ENCODE measurements around the gene TMEM235.
"Not testable (repeated sequence)": the region's sequence is repeated elsewhere in the genome, so short reads cannot be mapped to it uniquely, and the experiment has no call there.

The TMEM235 gene

DNA sequence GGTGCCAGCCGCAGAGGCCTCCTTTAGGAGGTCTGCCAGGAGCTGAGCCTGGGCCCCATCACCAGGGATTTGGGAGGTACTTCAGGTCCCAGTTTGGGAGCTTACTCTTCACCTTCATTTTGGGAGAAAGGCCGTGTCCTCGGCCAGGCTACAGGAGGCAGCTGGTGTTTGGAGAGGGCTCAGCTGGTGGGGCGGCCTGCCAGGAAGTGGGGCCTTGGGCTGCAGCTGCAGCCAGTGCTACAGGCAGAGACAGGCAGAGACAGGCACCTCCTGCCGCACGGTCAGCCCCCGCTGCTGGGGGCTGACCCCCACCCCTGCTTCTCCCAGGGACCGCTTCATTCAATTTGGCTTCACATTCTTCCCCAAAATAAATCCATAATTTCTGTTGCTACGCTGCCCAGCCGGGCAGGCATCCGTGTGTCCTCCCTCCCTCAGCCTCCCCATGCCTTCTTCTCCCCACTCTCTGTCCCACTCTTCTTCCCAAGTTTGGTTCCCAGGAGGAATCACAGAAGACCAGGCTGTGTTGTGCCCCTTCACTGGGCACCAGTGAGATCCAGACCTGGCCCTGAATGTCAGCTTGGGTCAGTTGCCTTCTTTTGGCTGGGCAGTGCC lies 6.1 kb downstream of the TMEM235 start:
- DNase-seq (ENCODE audit: low read depth in 2 of 3, low spot score in 1 of 3): no peak

DNA sequence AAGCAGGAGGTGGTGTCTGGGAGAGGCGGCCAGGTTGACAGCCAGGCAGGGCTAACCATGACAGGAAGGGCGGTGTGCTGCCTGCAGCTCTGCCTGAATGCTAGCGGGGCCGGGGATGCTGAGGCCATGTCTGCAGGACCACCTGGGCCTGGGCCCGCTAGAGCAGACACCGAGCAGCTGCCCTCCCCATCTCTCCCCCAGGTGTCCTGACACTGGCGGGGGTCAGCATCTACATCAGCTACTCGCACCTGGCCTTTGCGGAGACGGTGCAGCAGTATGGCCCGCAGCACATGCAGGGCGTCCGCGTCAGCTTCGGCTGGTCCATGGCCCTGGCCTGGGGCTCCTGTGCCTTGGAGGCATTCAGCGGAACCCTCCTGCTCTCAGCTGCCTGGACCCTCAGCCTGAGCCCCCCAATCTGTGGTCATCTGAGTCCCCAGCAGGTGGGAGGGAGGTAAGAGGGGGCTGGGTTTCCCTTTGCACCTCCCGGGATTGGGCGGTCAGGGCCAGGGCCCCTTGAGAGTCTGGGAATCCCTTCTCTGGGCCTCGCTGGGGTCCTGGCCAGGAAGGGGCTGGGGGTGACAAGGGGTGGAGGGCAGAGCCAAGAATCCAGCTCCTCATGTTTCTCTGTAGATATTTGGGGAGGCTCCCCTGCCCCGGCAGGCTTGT lies 7.5 kb downstream of the TMEM235 start:
- DNase-seq (ENCODE audit: low read depth in 2 of 3, low spot score in 1 of 3): no peak

DNA sequence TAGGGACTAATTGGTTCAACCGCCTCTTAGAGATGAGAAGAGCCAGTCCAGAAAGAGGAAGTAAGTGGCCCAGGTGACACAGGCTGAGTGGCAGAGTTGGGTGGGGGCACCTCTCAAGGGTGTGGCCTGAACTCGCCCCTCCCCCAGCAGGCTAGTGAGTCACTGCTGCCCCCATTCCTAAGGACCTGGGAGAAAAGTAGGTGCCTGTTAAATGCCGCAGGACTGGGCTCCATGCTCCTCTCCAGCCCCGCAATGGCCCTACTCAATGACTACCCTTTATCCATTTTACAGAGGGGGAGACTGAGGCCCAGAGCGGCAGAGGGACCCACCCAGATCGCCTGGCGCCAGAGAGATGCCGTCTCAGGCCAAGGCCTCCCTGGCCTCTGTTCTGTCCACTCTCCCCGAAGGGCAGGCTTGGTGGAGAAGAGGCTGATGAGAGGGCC lies 8.1 kb downstream of the TMEM235 start:
- DNase-seq (ENCODE audit: low read depth in 2 of 3, low spot score in 1 of 3): no peak

DNA sequence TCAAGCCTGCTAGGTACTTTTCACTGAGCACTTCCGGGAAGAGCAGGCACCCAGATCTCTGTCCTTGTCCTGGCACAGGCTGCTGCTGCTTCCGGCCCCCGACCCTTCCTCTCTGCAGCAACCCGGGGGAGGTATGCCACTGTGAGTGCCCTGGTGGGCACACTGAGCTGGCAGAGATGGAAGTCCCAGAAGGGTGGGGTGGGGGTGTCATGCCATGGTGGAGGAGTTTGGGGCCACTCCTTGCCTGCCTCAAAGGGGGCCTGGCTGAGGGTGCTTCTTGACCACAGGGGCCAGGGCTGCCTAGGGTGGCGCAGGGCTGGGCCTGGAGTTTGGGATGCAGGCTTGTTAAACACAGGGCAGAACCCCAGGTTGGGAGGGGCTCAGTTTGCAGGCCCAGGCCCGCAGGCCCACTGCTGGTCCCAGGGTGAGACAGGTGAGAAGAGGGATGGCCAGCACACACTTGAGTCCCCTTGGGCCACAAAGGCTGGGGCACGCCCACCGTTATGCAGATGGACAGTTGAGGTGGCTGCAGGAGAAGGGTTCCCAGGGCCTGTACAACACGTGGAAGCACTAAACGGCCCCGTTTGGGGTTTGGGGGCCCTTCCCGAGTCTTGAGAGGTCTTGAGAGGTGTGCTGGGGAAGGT lies 8.7 kb downstream of the TMEM235 start:
- no peak for DNase-seq (ENCODE audit: low read depth in 2 of 3, low spot score in 1 of 3)

DNA sequence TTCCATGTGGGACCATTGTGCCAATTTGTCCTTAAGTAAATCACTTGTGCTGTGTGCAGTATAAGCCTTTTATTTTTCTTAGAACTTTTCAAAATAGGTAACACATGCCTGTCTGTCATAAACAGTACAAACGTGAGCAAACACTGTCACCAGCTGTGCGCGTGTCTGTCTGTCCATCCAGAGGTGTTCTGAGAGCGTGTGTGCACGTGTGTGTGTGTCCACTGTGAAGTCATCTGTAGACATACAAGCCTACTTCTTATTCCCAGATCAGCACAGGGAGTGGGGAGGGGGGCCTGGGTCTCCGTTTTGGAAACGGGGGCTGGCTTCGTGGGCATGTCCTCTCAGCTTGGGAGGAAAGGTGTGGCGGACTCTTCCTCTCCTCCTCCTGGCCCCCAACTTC lies 9.4 kb downstream of the TMEM235 start:
- DNase-seq (ENCODE audit: low read depth in 2 of 3, low spot score in 1 of 3): no peak

DNA sequence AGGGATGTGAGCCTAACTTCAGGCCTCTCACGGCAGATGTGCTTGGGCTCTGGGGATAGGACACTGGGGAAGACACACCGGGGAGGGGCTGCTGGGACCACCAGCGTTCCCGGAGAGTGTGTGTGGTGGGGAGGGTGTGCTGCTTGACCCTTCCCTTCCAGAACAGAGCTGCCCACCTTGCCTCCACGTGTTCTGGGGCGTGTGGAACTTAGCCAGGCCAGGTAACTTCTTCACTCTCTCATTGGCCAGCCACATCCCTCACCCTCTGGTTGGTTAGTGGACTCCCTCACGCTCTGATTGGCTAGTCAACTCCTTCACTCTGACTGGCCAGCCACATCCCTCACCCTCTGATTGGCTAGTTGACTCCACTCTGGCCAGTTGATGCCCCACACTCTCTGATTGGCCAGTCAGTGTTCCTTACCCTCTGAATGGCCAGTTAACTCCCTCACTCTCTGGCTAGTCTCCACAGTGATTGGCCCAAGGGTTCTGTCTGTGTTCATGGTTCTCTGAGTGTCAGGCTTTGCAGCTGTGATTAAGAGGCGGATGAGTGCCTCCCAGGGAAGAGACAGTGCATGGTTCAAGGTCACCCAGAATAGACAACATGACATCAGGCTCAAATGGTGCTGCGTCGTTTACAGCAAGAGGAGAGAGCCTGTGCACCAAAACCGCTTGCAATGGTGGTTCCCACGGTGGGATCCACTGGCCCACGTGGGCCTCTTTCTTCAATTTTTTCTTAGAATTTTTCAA lies 10.0 kb downstream of the TMEM235 start:
- DNase-seq (ENCODE audit: low read depth in 2 of 3, low spot score in 1 of 3): no peak

DNA sequence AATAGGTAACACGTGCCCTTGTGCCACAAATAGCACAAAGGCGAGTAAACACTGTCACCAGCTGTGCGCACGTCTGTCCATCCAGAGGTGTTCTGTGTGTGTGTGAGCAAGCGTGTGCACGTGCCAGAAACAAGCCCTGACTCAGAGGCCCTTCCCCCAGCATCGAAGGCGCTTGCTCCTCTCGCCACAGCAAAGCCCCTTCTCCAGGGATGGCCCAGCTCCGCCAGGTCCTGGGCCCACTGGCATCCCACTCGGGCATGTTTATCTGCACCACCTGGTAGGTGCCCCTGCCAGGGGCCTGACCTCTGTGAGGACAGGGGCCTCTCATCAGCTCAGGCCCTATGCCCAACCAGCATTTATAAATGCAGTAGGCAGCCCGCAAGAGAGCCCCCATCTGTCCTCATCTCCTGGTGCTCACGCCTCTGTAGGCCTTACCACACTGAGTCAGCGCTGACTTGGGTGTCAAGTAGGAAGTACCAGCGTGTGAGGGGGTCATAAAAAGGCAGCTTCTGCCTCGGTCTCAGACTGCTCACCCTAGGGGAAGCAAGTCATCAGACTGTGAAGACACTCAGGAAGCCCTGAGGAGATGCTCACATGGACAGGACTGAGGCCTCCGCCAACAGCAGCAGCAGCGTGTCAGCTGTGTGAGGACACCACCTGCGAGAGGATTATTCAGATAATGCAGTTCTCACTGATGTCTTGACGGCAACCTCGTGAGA lies 10.8 kb downstream of the TMEM235 start:
- DNase-seq (ENCODE audit: low read depth in 2 of 3, low spot score in 1 of 3): no peak

DNA sequence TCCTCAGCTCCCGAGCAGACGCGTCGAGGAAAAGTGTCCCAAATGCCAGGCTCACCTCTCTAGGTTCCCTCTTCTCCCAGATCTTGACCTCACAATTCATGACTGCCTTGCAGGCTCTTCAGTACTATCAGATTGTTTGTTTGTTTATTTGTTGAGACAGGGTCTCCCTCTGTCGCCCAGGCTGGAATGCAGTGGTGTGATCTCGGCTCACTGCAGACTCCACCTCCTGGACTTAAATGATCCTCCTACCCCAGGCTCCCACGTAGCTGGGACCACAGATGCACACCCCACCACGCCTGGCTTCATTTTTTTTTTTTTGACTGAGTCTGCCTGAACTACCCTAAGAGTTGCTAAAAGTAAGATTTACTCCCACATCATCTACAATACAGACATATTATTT lies 15.9 kb downstream of the TMEM235 start:
- no peak for DNase-seq (ENCODE audit: low read depth in 2 of 3, low spot score in 1 of 3)

DNA sequence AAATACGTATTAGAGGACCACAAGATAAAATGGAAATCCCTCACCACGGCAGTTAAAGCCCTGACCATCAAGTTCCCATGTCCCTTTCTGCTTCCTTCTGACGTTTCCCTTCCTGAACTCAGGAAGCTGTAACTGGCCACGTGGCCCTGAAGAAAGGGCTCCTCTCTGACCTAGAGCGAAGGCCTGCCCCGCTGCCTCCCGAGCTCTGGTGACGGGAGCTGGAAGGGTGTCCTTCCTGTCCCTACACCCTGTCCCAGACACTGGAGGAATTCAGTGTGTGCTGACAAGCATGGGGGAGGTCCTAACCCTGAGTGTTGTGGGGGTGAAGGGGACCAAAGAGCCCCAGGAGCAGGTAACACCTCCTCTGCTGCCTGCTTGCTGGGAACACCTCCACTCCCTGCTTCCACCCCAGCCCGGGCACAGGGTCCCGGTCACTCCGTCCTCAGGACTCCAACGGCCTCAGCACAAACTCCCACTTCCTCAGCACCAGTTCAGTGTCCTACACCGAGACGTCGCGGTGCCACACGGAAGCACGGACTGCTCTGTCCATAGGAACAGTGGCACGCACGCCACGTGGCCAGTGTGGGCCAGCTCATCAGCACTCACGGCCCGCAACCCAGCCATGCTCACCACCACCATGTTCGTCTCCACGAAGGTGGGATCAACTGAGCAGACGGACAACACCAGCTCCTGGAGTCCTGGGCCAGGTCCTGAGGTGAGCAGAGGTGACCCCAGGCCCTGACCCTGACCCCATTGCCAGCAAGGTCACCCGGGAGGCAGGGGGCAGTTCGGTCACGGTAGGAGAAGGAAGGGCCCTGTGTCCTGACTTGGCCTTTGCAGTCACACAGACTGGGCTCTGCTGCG lies 16.9 kb downstream of the TMEM235 start:
- DNase-seq (ENCODE audit: low read depth in 2 of 3, low spot score in 1 of 3): no peak

DNA sequence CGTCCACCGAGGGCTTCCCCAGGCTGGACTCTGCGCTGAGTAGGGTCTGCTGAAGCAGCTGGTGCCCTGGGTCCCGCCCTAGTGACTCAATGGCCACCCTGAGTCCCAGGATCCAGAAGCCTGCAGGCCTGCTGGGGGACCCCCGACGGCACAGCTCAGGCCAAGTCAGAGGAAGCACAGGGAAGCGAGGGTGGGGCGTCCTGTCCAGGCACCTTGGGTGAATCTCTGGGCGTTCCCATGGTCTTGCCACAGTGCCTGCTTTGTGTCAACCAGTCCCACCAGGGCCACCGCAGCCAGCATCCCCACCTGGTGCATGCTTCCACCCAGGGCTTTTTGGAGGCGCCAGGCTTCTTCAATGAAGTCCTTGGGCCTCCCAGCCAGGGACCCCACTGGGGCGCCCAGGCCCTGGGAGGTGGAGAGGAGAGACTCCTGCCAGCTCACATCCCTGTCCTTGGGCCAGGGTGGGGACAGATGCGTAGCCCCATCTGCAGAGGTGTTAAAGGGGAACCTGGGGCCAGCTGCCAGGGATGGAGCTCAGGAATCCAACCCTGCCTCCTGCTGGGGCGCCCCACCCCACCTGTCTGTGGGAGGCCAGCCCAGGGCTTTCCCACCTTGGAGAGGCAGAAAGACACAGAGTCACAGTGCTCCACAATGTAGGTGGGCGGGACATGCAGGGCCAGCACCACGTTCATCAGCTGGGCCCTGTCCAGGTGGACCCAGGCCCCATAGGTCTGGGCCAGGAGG lies 17.8 kb downstream of the TMEM235 start:
- no peak for DNase-seq (ENCODE audit: low read depth in 2 of 3, low spot score in 1 of 3)

DNA sequence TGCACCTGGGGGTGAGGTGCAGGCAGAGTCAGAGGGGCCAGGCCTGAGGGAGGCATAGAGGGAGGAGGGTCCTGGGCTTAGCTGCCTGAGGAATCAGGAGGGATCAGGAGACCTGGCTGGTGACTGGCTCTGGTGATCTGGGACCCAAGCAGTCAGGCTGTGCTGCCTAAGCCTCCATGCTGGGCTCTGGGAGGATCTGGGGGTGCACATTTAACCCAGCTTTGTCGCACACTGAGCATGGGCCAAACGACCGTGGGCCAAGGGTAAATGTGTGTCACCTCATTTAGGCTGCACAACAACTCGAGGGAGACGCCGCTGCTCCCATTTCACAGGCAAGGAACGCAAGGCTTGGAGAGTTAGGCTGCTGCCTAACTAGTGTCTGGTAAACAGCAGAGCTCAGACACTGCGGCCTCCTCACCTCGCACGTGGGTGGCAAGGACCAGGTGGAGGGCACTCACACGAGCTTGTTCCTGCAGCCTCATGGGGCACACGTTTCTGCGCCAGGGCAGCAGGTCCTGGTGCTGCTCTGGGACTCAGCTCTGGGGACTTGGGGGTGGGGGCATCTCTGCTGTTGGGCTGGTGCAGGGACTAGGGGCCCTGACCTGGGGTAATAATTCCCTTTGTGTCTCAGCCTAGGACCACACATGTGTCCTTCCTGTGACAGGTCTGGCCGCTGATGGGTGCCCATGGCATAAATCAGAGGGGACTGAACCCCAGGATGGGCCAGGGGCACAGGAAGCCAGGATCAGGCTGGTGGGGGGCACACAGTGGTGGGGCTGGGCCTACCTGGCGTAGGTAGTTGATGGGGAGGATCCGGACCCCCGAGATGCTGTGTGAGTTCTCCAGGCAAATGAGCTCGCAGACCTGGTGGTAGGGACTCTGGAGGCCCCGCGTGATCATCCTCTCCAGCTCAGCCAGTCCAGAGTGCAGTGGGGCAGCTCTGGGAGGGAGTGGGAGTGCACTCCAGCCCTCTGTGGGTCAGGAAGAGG lies 18.7 kb downstream of the TMEM235 start:
- DNase-seq (ENCODE audit: low read depth in 2 of 3, low spot score in 1 of 3): no peak

DNA sequence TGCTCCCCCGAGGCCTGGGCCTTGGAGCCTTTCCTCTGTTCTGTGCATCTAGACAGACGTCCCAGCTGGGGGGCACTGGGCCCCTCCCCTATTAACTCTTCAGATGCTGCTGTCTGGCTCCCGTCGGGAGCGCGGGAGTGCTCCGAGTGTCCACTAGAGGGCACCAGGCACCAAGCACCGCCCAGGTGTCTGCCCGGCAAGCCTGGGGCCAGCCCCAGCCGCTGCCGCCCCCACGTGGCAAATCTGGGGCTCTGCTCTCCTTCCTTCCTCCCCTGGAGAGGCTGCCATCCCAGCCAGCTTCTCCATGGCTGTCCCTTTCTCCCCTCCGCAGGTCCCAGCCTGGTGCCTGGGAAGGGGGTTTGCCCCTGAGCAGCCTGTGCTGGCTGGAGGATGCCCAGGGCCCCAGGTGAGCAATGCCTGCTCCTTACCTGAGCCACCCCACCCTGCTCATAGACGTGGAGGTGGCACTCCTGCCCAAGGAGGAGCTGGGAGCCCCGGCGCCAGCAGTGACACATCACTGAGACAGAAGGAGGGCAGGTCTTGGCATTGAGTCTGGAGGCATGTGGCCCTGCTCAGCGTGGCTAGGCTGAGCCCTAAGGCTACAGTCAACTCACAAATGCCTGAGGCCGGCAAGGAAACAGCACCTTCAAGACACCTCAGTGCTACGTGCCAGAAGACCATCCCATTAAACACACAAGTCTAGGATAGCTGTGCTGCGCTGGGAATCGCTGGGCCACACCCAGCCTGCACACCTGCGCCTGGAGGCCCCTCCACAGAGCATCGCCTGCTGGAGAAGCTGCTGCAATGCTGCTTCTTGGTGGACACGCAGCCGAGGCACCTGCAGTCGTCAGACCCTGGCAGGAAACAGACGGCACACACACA lies 19.7 kb downstream of the TMEM235 start:
- peak; percentile 81 to 86 (median 82) for DNase-seq (ENCODE audit: low read depth in 2 of 3, low spot score in 1 of 3)

DNA sequence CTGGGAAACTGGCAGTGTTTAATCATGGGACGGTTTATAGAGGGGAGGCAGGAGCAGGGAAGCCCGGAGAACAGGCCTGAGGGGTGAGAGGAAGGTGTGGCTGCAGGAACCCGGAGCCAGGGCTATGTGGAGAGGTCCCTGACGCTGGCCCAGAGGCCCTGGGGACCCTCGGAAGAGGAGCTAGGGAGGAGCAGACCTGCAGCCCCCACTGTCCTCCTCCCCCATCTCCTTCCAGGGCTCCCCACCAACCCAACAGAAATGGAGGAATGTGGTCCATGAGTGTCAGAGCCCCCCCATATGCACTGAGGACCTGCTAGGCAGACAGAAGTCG lies 20.3 kb downstream of the TMEM235 start:
- DNase-seq (ENCODE audit: low read depth in 2 of 3, low spot score in 1 of 3): no peak

DNA sequence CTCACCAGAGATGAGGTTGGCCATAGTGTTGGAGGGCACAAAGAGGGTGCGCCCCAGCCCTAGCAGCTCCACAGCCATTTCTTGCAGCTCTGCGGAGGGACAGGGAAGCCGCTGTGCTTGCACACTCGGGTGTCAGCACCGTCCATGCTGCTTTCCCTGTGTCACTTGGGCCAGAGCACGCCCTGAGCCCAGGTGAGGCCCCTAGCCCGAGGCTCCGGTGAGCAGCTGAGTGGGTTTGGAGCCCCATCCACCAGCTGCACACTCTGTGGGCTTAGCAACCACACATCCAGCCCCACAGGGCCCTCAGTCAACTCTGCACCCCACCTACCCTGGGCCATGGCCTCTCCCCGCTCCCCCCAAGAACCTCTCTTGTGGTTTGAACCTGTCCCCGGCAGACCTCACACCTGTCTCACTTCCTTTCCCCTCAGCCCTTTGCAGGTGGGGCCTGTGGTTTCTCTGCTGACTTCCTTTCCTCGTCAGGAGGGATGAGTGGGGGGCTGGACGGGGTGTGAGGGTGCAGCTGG lies 20.7 kb downstream of the TMEM235 start:
- no peak for DNase-seq (ENCODE audit: low read depth in 2 of 3, low spot score in 1 of 3)

DNA sequence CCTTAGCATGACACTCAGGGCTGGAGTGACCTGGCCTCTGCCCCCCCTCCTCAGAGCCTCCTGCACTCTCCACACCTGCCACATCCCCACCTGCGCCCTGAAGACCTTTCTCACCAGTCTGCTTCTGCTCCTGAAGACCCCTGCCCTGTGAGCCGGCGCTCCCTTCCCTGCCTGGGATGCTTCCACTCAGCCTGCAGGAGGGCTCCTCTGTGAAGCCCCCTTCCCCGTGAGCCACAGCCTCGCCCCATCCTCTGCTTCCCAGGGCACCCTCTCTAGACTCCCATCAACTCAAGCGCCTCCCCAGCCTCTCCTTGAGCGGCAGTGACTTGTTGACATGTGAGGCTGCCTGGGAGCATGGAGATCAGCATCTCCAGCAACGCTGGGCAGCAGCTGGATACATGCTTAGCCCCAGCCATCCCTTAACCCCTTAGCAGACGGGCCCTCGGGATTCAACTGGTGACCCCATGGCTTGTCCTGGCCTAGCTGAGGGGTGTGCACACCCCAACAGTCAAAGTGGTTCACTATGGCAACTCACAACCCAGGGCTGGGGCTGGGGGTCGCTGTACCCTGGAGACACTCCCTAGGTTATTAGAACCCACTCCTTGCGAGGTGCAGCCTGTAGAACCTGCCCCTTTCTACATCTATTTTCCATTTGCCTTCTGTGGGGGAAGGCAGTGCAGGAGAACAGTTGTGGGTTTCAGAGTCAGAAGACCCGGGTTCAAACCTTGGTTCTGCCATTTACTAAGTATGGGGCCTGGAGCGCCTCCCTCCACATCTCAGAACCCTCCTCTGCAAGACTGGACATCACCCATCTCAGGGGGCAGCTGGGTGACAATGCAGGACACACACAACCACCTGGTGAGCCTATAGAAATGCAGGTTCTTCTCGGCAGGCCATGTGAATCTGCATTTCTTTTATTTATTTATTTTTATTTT lies 21.5 kb downstream of the TMEM235 start:
- DNase-seq (ENCODE audit: low read depth in 2 of 3, low spot score in 1 of 3): no peak

DNA sequence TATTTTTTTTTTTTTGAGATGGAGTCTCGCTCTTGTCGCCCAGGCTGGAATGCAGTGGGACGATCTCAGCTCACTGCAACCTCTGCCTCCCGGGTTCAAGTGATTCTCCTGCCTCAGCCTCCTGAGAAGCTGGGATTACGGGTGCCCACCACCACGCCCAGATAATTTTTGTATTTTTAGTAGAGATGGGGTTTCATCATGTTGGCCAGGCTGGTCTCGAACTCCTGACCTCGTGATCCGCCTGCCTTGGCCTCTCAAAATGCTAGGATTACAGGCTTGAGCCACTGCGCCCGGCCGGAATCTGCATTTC lies 22.2 kb downstream of the TMEM235 start:
- not testable (repeated sequence) for DNase-seq (ENCODE audit: low read depth in 2 of 3, low spot score in 1 of 3)
